Measurements from ENCODE around the gene ZNF324.

Gene ZNF324

GRCh38 chr19:58434217-58434616 is 32.7 kb upstream of the ZNF324 start:
- TF ChIP-seq ZNF70 (CRISPR knock-in tag; IDR thresholded peaks at IDR 0.05) (no peak), RARB (CRISPR knock-in tag; IDR thresholded peaks at IDR 0.05) (no peak), ZFP3 (CRISPR knock-in tag; IDR thresholded peaks at IDR 0.05) (no peak), PATZ1 (CRISPR knock-in tag; IDR thresholded peaks at IDR 0.05; ENCODE audit: borderline replicate concordance) (no peak), ZNF565 (CRISPR knock-in tag; conservative IDR thresholded peaks at IDR 0.05; ENCODE audit: low read depth) (no peak), ZNF8 (CRISPR knock-in tag; IDR thresholded peaks at IDR 0.05) (no peak), TOX (CRISPR knock-in tag; IDR thresholded peaks at IDR 0.05; ENCODE audit: borderline replicate concordance) (no peak), ISL1 (CRISPR knock-in tag; IDR thresholded peaks at IDR 0.05) (no peak), OSR1 (CRISPR knock-in tag; IDR thresholded peaks at IDR 0.05) (no peak), PPARA (CRISPR knock-in tag; IDR thresholded peaks at IDR 0.05; ENCODE audit: borderline replicate concordance) (no peak), CREB5 (CRISPR knock-in tag; IDR thresholded peaks at IDR 0.05; ENCODE audit: low read depth) (no peak), TCF4 (CRISPR knock-in tag; IDR thresholded peaks at IDR 0.05; ENCODE audit: borderline replicate concordance) (no peak), BACH2 (CRISPR knock-in tag; IDR thresholded peaks at IDR 0.05; ENCODE audit: borderline replicate concordance) (no peak), GLIS3 (CRISPR knock-in tag; IDR thresholded peaks at IDR 0.05) (no peak), ARNTL (CRISPR knock-in tag; IDR thresholded peaks at IDR 0.05; ENCODE audit: borderline replicate concordance, low read depth) (no peak), POU6F1 (CRISPR knock-in tag; IDR thresholded peaks at IDR 0.05; ENCODE audit: borderline replicate concordance, low read depth) (no peak), SNAI2 (CRISPR knock-in tag; IDR thresholded peaks at IDR 0.05) (no peak), ZFP30 (CRISPR knock-in tag; IDR thresholded peaks at IDR 0.05) (no peak), TSHZ2 (CRISPR knock-in tag; IDR thresholded peaks at IDR 0.05) (no peak), CSRNP3 (CRISPR knock-in tag; IDR thresholded peaks at IDR 0.05) (no peak)

GRCh38 chr19:58439576-58440554 is 27.0 kb upstream of the ZNF324 start, which contains the start of gene ZNF132:
Gene ZNF132, minus strand, starts transcription at chr19:58440153. Its CDS starts 332 bp downstream, at chr19:58439821.
- TF ChIP-seq ISL1 (CRISPR knock-in tag; IDR thresholded peaks at IDR 0.05), result no peak
- no peak for TF ChIP-seq RARB (CRISPR knock-in tag; IDR thresholded peaks at IDR 0.05)
- TF ChIP-seq CSRNP3 (CRISPR knock-in tag; IDR thresholded peaks at IDR 0.05), result no peak
- TF ChIP-seq CREB5 (CRISPR knock-in tag; IDR thresholded peaks at IDR 0.05; ENCODE audit: low read depth), result no peak
- TF ChIP-seq CSDC2 (CRISPR knock-in tag; IDR thresholded peaks at IDR 0.05), result no peak
- ATAC-seq, result peak; percentile 99

More at GRCh38 chr19:58434217-58434616, 32.7 kb upstream of the ZNF324 start:
- no peak for ATAC-seq
